ENCODE measurements around the gene HOXA3.

HOXA3 gene

GRCh38 chr7:27091941-27092818 is 60.2 kb downstream of the HOXA3 start:
- Histone ChIP-seq H3K27ac (no peak overlapping the region), H3K4me3 (no peak overlapping the region)

GRCh38 chr7:27091105-27091504 is 61.3 kb downstream of the HOXA3 start:
- no peak overlapping the region for H3K27ac ChIP-seq
- H3K4me3 ChIP-seq = no peak overlapping the region

- Histone ChIP-seq H3K4me3 (no peak overlapping the region), H3K27ac (no peak overlapping the region)
These were observed 64.1 kb downstream of the HOXA3 start for GRCh38 chr7:27088002-27088922.

GRCh38 chr7:27083646-27084045 is 68.7 kb downstream of the HOXA3 start:
- no peak overlapping the region for H3K4me3 ChIP-seq
- H3K27ac ChIP-seq = no peak overlapping the region

- no peak overlapping the region for H3K27ac ChIP-seq
- no peak overlapping the region for H3K4me3 ChIP-seq
These were observed 70.2 kb downstream of the HOXA3 start for GRCh38 chr7:27082171-27082570.

- Histone ChIP-seq H3K4me3 (no peak overlapping the region), H3K27ac (no peak overlapping the region)
These were observed 71.4 kb downstream of the HOXA3 start for GRCh38 chr7:27080844-27081436.

- H3K27ac ChIP-seq = no peak overlapping the region
- no peak overlapping the region for H3K4me3 ChIP-seq
These were observed 73.0 kb downstream of the HOXA3 start for GRCh38 chr7:27079234-27079975.

- no peak overlapping the region for H3K27ac ChIP-seq
- H3K4me3 ChIP-seq = no peak overlapping the region
These were observed 73.7 kb downstream of the HOXA3 start for GRCh38 chr7:27078616-27079233.

- Histone ChIP-seq H3K27ac (no peak overlapping the region), H3K4me3 (no peak overlapping the region)
These were observed 79.3 kb downstream of the HOXA3 start for GRCh38 chr7:27073076-27073475.

GRCh38 chr7:27071622-27072390 is 80.6 kb downstream of the HOXA3 start:
- H3K27ac ChIP-seq = no peak overlapping the region
- H3K4me3 ChIP-seq = no peak overlapping the region

- H3K27ac ChIP-seq = no peak overlapping the region
- H3K4me3 ChIP-seq = no peak overlapping the region
These were observed 84.1 kb downstream of the HOXA3 start for GRCh38 chr7:27068259-27068658.

- Histone ChIP-seq H3K27ac (no peak overlapping the region), H3K4me3 (no peak overlapping the region)
These were observed 86.2 kb downstream of the HOXA3 start for GRCh38 chr7:27066148-27066547.

- Histone ChIP-seq H3K4me3 (no peak overlapping the region), H3K27ac (no peak overlapping the region)
These were observed 86.7 kb downstream of the HOXA3 start for GRCh38 chr7:27065709-27066108.

- Histone ChIP-seq H3K4me3 (no peak overlapping the region), H3K27ac (no peak overlapping the region)
These were observed 87.7 kb downstream of the HOXA3 start for GRCh38 chr7:27064661-27065060.

- no peak overlapping the region for H3K27ac ChIP-seq
- H3K4me3 ChIP-seq = no peak overlapping the region
These were observed 88.2 kb downstream of the HOXA3 start for GRCh38 chr7:27064159-27064558.

- Histone ChIP-seq H3K4me3 (no peak overlapping the region), H3K27ac (no peak overlapping the region)
These were observed 89.4 kb downstream of the HOXA3 start for GRCh38 chr7:27062946-27063345.
